PC-9 (cell line): Measurements from ENCODE around the gene RCSD1. TPM values are rescaled to one million over a fixed set of nuclear protein-coding genes. Genes with fewer than 3 reads are reported as not detected.

Experiments
- BruUV-seq: library from RNA; stranded (reverse); fragments of 400-500 nt; replicated peaks from 2 replicates; lab custom pipeline; 2021; lab: Mats Ljungman, UMichigan
- CTCF ChIA-PET: fragments of 300-600 bp; sonication (Branson Sonifier 250); formaldehyde crosslinking; loops from one replicate; lab custom pipeline; 2022; ENCODE audit warnings: antibody characterized with exemption; lab: Charles Lee
- POLR2A ChIA-PET: fragments of 300-600 bp; sonication (Branson Sonifier 250); formaldehyde crosslinking; loops from one replicate; lab custom pipeline; 2022; ENCODE audit warnings: antibody characterized with exemption; ENCODE audit not compliant: unreplicated experiment; lab: Charles Lee
- DNase-seq, 2 experiments: peaks; one replicate each; pipeline versions ENCODE4 v3.0.0 to v3.0.0-alpha.2; 2015 to 2022; ENCODE audit warnings: mixed read lengths in 1 of 2
- H2AFZ ChIP-seq: fragments of 200-600 bp; sonication (generic); 2 replicates; pipeline ENCODE4 v1.8.1; 2017; ENCODE audit warnings: antibody characterized with exemption
- H3F3A ChIP-seq: fragments of 200-600 bp; sonication (generic); 2 replicates; pipeline ENCODE4 v1.8.1; 2017; ENCODE audit warnings: antibody characterized with exemption, mild to moderate bottlenecking, low read depth; ENCODE audit not compliant: insufficient read depth
- H3K27ac ChIP-seq: fragments of 200-600 bp; sonication (generic); 2 replicates; pipeline ENCODE4 v1.6.1; 2016; ENCODE audit warnings: mixed run types
- H3K27me3 ChIP-seq: fragments of 200-600 bp; sonication (generic); 2 replicates; pipeline ENCODE4 v1.6.1; 2016; ENCODE audit warnings: low read depth, mixed run types; ENCODE audit not compliant: insufficient read depth
- H3K36me3 ChIP-seq: fragments of 200-600 bp; sonication (generic); 2 replicates; pipeline ENCODE4 v1.6.1; 2016; ENCODE audit warnings: low read depth, mixed run types
- H3K4me1 ChIP-seq: fragments of 200-600 bp; sonication (generic); replicated peaks from 2 replicates; pipeline ENCODE4 v1.6.1; 2016; ENCODE audit warnings: mixed run types; ENCODE audit not compliant: insufficient read depth
- H3K4me2 ChIP-seq: fragments of 200-600 bp; sonication (generic); 2 replicates; pipeline ENCODE4 v1.6.1; 2017; ENCODE audit warnings: mixed run types
- H3K4me3 ChIP-seq: fragments of 200-600 bp; sonication (generic); 2 replicates; pipeline ENCODE4 v1.6.1; 2016; ENCODE audit warnings: mixed run types
- H3K79me2 ChIP-seq: fragments of 200-600 bp; sonication (generic); 2 replicates; pipeline ENCODE4 v1.6.1; 2017; ENCODE audit warnings: low read depth, mixed run types
- H3K9me2 ChIP-seq: fragments of 200-600 bp; sonication (generic); 2 replicates; pipeline ENCODE4 v1.8.1; 2017; ENCODE audit warnings: mild to moderate bottlenecking; ENCODE audit not compliant: insufficient read depth
- H3K9me3 ChIP-seq: fragments of 200-600 bp; sonication (generic); 2 replicates; pipeline ENCODE4 v1.8.1; 2016; ENCODE audit warnings: low read depth; ENCODE audit not compliant: insufficient read depth
- H4K20me1 ChIP-seq: fragments of 200-600 bp; sonication (generic); 2 replicates; pipeline ENCODE4 v1.8.1; 2017; ENCODE audit not compliant: insufficient read depth
- CTCF ChIP-seq: fragments of 200-600 bp; sonication (generic); conservative IDR thresholded peaks from 2 replicates; pipeline ENCODE4 v1.6.1; 2017; ENCODE audit warnings: mixed run types, antibody characterized with exemption, mild to moderate bottlenecking, moderate library complexity
- EZH2 ChIP-seq: fragments of 200-600 bp; sonication (generic); IDR thresholded peaks from 2 replicates; pipeline ENCODE4 v1.8.0; 2017; ENCODE audit warnings: antibody characterized with exemption, low read depth
- intact Hi-C: fragments of 100-400 bp; cut with micrococcal nuclease; formaldehyde crosslinking; loops from one replicate; pipeline ENCODE4 v1.10.0; 2022; ENCODE audit not compliant: unreplicated experiment
- total RNA-seq: library from RNA; stranded (reverse); gene quantifications from 2 replicates; pipeline ENCODE4 v1.2.3, GENCODE V29; 2021

The RCSD1 gene
- total RNA-seq, 1 experiment from 2014 or later, result not detected

GRCh38 chr1:167681451-167682098 is 51.5 kb downstream of the RCSD1 start:
- Histone ChIP-seq H3K4me3 (no peak overlapping the region), H3K36me3 (no peaks in the 10 kb centered on the region), H3K4me1 (no peaks in the 10 kb centered on the region), H2AFZ (no peak overlapping the region), H3K27ac (no peak overlapping the region), H4K20me1 (no peaks in the 10 kb centered on the region), H3F3A (no peaks in the 10 kb centered on the region), H3K9me2 (no peaks in the 10 kb centered on the region), H3K4me2 (no peak overlapping the region), H3K9me3 (no peaks in the 10 kb centered on the region), H3K27me3 (no peaks in the 10 kb centered on the region), H3K79me2 (no peaks in the 10 kb centered on the region)
- no TSS peak for BruUV-seq
- TF ChIP-seq EZH2 (no peak), CTCF (no peak)
- POLR2A ChIA-PET, result no interaction called here
- CTCF ChIA-PET, result interaction anchor here (0.5 to 1.3 kb wide), 2 partner anchors 81 to 622 kb away, joined by 4 to 12 read pairs; no protein-coding TSS in a partner anchor
- DNase-seq, result no peak
- intact Hi-C loops, result no loop called here

- intact Hi-C loops, result no loop called here
- H3F3A ChIP-seq, result no peaks in the 10 kb centered on the region
- no peak overlapping the region for H3K4me3 ChIP-seq
- no peak overlapping the region for H3K4me2 ChIP-seq
- CTCF ChIA-PET, result no interaction called here
- no peak overlapping the region for H3K27ac ChIP-seq
- H3K9me3 ChIP-seq, result no peaks in the 10 kb centered on the region
- no TSS peak for BruUV-seq
- no peak for DNase-seq
- no peaks in the 10 kb centered on the region for H3K9me2 ChIP-seq
- no peaks in the 10 kb centered on the region for H3K4me1 ChIP-seq
- TF ChIP-seq EZH2 (no peak), CTCF (no peak)
- no peaks in the 10 kb centered on the region for H3K79me2 ChIP-seq
- H2AFZ ChIP-seq, result no peak overlapping the region
- H4K20me1 ChIP-seq, result no peaks in the 10 kb centered on the region
- POLR2A ChIA-PET, result no interaction called here
- no peaks in the 10 kb centered on the region for H3K36me3 ChIP-seq
- no peaks in the 10 kb centered on the region for H3K27me3 ChIP-seq
Measured at GRCh38 chr1:167683226-167683625, 53.2 kb downstream of the RCSD1 start.

- Histone ChIP-seq H3K27me3 (no peaks in the 10 kb centered on the region), H3F3A (0 out of 2 replicates have a peak, but pooled peaks cover 2% of the 10 kb centered on the region), H3K9me3 (no peaks in the 10 kb centered on the region), H3K27ac (no peak overlapping the region), H3K79me2 (no peaks in the 10 kb centered on the region), H3K36me3 (no peaks in the 10 kb centered on the region), H3K4me3 (no peak overlapping the region), H2AFZ (no peak overlapping the region), H3K4me2 (no peak overlapping the region), H3K4me1 (peaks cover under 1% of the 10 kb centered on the region; the same call in 1 of the 2 replicates), H4K20me1 (no peaks in the 10 kb centered on the region), H3K9me2 (no peaks in the 10 kb centered on the region)
- CTCF ChIA-PET, result no interaction called here
- POLR2A ChIA-PET, result no interaction called here
- BruUV-seq, result no TSS peak
- TF ChIP-seq EZH2, result no peak
- TF ChIP-seq CTCF, result no peak
- intact Hi-C loops, result no loop called here
- no peak for DNase-seq
Measured at GRCh38 chr1:167683641-167684502, 53.8 kb downstream of the RCSD1 start.
